Activated CD4-positive, CD25-positive, alpha-beta regulatory T cell treated with anti-CD3 and anti-CD28 coated beads, Interleukin-2, amount 50 U/mL, for 72 hours (primary cell): Measurements from ENCODE around the gene SECISBP2L.
"Not testable (repeated sequence)": the region's sequence is repeated elsewhere in the genome, so short reads cannot be mapped to it uniquely, and the experiment has no call there.

Experiments used
- DNase-seq: peaks from one replicate; pipeline ENCODE4 v3.0.0; 2021

Gene SECISBP2L

GRCh38 chr15:49046220-49047102, at the start of gene SECISBP2L:
Gene SECISBP2L, minus strand, starts transcription at chr15:49046446. Its CDS starts 147 bp downstream, at chr15:49046299.
- DNase-seq, result peak; percentile 86

- DNase-seq, result no peak
Observed at GRCh38 chr15:49094923-49095322, 48.7 kb upstream of the SECISBP2L start.

- no peak for DNase-seq
Observed at GRCh38 chr15:49093252-49094105, 47.2 kb upstream of the SECISBP2L start.

GRCh38 chr15:49088996-49089395, 42.8 kb upstream of the SECISBP2L start:
- DNase-seq, result no peak

GRCh38 chr15:49085696-49086459, 39.6 kb upstream of the SECISBP2L start:
- no peak for DNase-seq

- DNase-seq, result no peak
Observed at GRCh38 chr15:49084285-49084570, 38.0 kb upstream of the SECISBP2L start.

GRCh38 chr15:49083401-49084284, 37.4 kb upstream of the SECISBP2L start:
- DNase-seq, result no peak

GRCh38 chr15:49082960-49083359, 36.7 kb upstream of the SECISBP2L start:
- DNase-seq, result no peak

GRCh38 chr15:49079340-49080039, 33.2 kb upstream of the SECISBP2L start:
- no peak for DNase-seq

- no peak for DNase-seq
Observed at GRCh38 chr15:49075881-49076280, 29.6 kb upstream of the SECISBP2L start.

GRCh38 chr15:49074589-49075287, 28.5 kb upstream of the SECISBP2L start:
- not testable (repeated sequence) for DNase-seq

GRCh38 chr15:49066372-49066771, 20.1 kb upstream of the SECISBP2L start:
- DNase-seq, result no peak

GRCh38 chr15:49064884-49065283, 18.6 kb upstream of the SECISBP2L start:
- no peak for DNase-seq

- DNase-seq, result no peak
Observed at GRCh38 chr15:49064281-49064653, 18.0 kb upstream of the SECISBP2L start.

- no peak for DNase-seq
Observed at GRCh38 chr15:49063402-49064280, 17.4 kb upstream of the SECISBP2L start.

GRCh38 chr15:49062900-49063299, 16.7 kb upstream of the SECISBP2L start:
- DNase-seq, result no peak

GRCh38 chr15:49060710-49061495, 14.7 kb upstream of the SECISBP2L start:
- no peak for DNase-seq

- no peak for DNase-seq
Observed at GRCh38 chr15:49059491-49059890, 13.2 kb upstream of the SECISBP2L start.

- no peak for DNase-seq
Observed at GRCh38 chr15:49058559-49058958, 12.3 kb upstream of the SECISBP2L start.
